WI38 (cell line): ENCODE data around the gene MIER2.
"Not testable (repeated sequence)": the region's sequence is repeated elsewhere in the genome, so short reads cannot be mapped to it uniquely, and the experiment has no call there.

ENCODE experiments used
- H3K4me3 ChIP-seq: 2 replicates; pipeline ENCODE4 v1.5.1; 2011; ENCODE audit warnings: low read depth, mild to moderate bottlenecking, control low read depth, low read length
- CTCF ChIP-seq: IDR thresholded peaks from 2 replicates; pipeline ENCODE4 v1.5.1; 2012; ENCODE audit warnings: low read depth, mild to moderate bottlenecking, control low read depth, low read length

The MIER2 gene

GRCh38 chr19:362154-362553, 17.6 kb upstream of the MIER2 start:
- no peak for TF ChIP-seq CTCF
- H3K4me3 ChIP-seq: no peak overlapping the region

- no peak for TF ChIP-seq CTCF
Measured at GRCh38 chr19:359653-359925, 15.0 kb upstream of the MIER2 start.

DNA sequence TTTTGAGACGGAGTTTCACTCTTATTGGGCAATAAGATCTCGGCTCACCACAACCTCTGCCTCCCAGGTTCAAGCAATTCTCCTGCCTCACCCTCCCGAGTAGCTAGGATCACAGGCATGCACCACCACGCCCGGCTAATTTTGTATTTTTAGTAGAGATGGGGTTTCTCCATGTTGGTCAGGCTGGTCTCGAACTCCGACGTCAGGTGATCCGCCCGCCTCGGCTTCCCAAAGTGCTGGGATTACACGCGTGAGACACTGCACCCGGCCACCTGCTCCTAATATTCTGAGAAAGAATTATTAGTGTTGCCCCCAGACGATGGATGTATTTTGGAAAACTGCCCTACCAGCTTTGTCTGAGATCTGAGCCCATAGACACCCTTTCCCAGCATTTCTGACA, 10.9 kb upstream of the MIER2 start:
- not testable (repeated sequence) for H3K4me3 ChIP-seq

More at GRCh38 chr19:359653-359925, 15.0 kb upstream of the MIER2 start:
- no peak overlapping the region for H3K4me3 ChIP-seq

- no peak overlapping the region for H3K4me3 ChIP-seq
- no peak for TF ChIP-seq CTCF
Measured at GRCh38 chr19:355134-355533, 10.5 kb upstream of the MIER2 start.

- no peak for TF ChIP-seq CTCF
- H3K4me3 ChIP-seq: no peak overlapping the region
Measured at GRCh38 chr19:351976-352625, 7.5 kb upstream of the MIER2 start.

- no peak overlapping the region for H3K4me3 ChIP-seq
- TF ChIP-seq CTCF: no peak
Measured at GRCh38 chr19:347946-348861, 3.6 kb upstream of the MIER2 start.

DNA sequence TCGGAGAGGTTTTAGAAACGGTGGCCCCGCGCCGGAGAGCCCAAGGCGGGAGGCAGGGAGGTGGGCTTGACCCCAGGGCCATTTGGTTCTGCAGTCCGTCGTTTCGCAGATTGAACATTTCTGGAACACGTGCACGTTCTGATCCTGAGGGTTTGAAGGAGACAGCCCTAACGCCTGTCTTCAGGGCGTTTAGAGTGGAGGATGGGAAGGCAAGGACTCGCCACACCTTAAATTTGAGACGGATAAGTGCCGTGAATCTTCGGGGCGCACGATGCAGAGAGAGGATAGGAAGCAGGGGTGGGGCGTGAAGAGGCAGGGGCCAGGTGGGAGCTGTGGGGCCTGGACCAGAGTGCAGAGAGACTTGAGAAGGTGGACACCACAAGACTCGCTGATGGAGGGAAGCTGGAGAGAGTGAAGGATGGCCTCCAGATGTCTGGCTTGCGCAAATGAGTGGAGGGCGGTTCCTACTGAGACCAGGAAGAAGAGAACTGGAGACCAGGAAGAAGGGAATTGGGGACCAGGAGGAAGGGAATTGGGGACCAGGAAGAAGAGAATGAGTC, 804 bp upstream of the MIER2 start:
- no peak overlapping the region for H3K4me3 ChIP-seq

More for the DNA sequence above, 804 bp upstream of the MIER2 start:
- TF ChIP-seq CTCF: no peak
